ENCODE results near the gene ANKRD35.

Gene ANKRD35

DNA sequence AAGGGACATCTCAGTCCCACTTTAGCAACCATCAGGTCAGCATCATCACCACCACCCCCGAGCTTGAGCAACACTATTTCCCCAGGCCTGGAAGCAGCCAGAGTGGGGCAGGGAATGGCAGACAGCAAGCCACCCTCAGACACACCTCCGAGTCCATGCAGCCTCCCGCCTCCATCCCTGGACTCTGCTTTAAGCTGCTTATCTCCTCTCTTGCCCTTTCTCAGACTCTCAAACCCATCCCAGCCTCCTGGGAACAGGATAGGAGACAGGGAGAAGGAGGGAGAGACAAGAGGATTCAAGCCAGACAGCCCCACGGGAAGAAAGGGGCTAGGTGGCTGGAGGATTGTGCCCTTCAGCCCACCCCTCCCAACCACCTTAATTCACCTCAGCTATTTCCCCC is 28.5 kb downstream of the ANKRD35 start:
- DNase-seq (ENCODE audit: low read depth), result no peak
- no peak for TF ChIP-seq CTCF (conservative IDR thresholded peaks at IDR 0.05; ENCODE audit: control insufficient read depth, insufficient read depth, low read depth, low read length)
- no peak overlapping the region for H3K4me3 ChIP-seq (ENCODE audit: control insufficient read depth, low read depth, low read length)

- H3K4me3 ChIP-seq (ENCODE audit: control insufficient read depth, low read depth, low read length), result no peak overlapping the region
- DNase-seq (ENCODE audit: low read depth), result no peak
- TF ChIP-seq CTCF (conservative IDR thresholded peaks at IDR 0.05; ENCODE audit: control insufficient read depth, insufficient read depth, low read depth, low read length), result peak; percentile 26
These were observed 30.2 kb downstream of the ANKRD35 start for GRCh38 chr1:145855426-145855948.

GRCh38 chr1:145849356-145850160 is 36.1 kb downstream of the ANKRD35 start:
- TF ChIP-seq CTCF (conservative IDR thresholded peaks at IDR 0.05; ENCODE audit: control insufficient read depth, insufficient read depth, low read depth, low read length), result peak; percentile 46
- DNase-seq (ENCODE audit: low read depth), result peak; percentile 55

DNA sequence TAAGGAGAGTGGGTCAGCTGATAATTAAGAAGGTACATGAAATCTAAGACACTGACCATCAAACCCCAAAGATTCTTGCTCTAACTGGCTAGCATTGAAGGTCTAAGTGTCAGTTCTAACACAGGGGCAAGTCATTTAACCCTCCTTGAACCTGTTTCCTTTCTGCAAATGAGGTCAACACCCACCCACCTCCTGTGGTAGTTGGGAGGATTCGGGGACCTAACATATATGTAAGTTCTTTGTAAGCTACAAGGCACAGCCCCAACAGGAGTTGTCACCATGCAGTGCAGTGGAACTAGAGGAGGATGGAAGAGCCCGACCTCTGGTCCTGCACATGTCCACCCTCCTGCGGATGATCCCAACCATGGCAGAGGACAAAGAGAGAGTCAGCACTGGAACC is 37.8 kb downstream of the ANKRD35 start:
- no peak for DNase-seq (ENCODE audit: low read depth)
- TF ChIP-seq CTCF (conservative IDR thresholded peaks at IDR 0.05; ENCODE audit: control insufficient read depth, insufficient read depth, low read depth, low read length), result no peak
- H3K4me3 ChIP-seq (ENCODE audit: control insufficient read depth, low read depth, low read length), result no peak overlapping the region

More at GRCh38 chr1:145849356-145850160, 36.1 kb downstream of the ANKRD35 start:
- no peak overlapping the region for H3K4me3 ChIP-seq (ENCODE audit: control insufficient read depth, low read depth, low read length)

DNA sequence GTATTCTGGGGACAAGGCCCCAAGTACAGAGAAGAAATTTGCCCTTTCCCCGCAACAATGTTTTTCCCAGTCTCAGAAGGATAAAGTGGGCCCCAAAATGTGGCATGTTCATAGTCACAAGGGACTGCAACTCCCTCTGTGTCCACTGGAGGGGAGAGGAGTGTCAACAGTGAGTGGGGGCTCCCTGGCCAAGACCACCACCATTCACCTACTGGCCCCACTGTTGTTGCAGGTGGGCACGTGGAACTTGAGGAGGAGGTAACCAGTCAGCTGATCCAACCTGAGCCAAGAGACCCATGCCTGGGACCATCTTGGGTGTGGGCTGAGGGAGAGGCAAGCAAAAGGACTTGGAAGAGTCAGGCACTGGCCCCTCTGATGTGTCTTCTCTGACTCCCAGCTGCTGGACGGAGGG is 39.5 kb downstream of the ANKRD35 start:
- peak overlapping the region; percentile 59 for H3K4me3 ChIP-seq (ENCODE audit: control insufficient read depth, low read depth, low read length)
- peak; percentile 72 for TF ChIP-seq CTCF (conservative IDR thresholded peaks at IDR 0.05; ENCODE audit: control insufficient read depth, insufficient read depth, low read depth, low read length)
- DNase-seq (ENCODE audit: low read depth), result peak; percentile 41

GRCh38 chr1:145845514-145846161 is 40.0 kb downstream of the ANKRD35 start, which contains the start of gene NUDT17:
Gene NUDT17, plus strand, starts transcription at chr1:145845630. Its CDS starts 11 bp downstream, at chr1:145845641.
- peak within 1 kb of the TSS; percentile 59 for H3K4me3 ChIP-seq (ENCODE audit: control insufficient read depth, low read depth, low read length)
- peak; percentile 78 for TF ChIP-seq CTCF (conservative IDR thresholded peaks at IDR 0.05; ENCODE audit: control insufficient read depth, insufficient read depth, low read depth, low read length)
- peak; percentile 70 for DNase-seq (ENCODE audit: low read depth)

All from fibroblast of mammary gland (primary cell).